GM06990 (cell line): ENCODE data around the gene TBC1D22A.

Source experiments
- DNase-seq: peaks from one replicate; pipeline ENCODE4 v3.0.0-alpha.2; 2011; ENCODE audit not compliant: insufficient read length; ENCODE audit errors: extremely low read depth
- H3K27me3 ChIP-seq: replicated peaks from 2 replicates; pipeline ENCODE4 v1.6.0; 2011; ENCODE audit warnings: low read length; ENCODE audit not compliant: control insufficient read depth, insufficient read depth
- H3K36me3 ChIP-seq: 2 replicates; pipeline ENCODE4 v1.5.1; 2011; ENCODE audit warnings: low read length; ENCODE audit not compliant: control insufficient read depth, insufficient read depth
- H3K4me3 ChIP-seq: replicated peaks from 2 replicates; pipeline ENCODE4 v1.5.1; 2011; ENCODE audit warnings: low read depth, mild to moderate bottlenecking, control low read depth, low read length
- TF ChIP-seq, protein P1 (sequence below): IDR thresholded peaks from 2 replicates; pipeline ENCODE4 v1.5.1; 2011; ENCODE audit warnings: low read length, control low read depth, mild to moderate bottlenecking, inconsistent platforms; ENCODE audit not compliant: insufficient read depth, poor library complexity, severe bottlenecking

TBC1D22A gene

DNA sequence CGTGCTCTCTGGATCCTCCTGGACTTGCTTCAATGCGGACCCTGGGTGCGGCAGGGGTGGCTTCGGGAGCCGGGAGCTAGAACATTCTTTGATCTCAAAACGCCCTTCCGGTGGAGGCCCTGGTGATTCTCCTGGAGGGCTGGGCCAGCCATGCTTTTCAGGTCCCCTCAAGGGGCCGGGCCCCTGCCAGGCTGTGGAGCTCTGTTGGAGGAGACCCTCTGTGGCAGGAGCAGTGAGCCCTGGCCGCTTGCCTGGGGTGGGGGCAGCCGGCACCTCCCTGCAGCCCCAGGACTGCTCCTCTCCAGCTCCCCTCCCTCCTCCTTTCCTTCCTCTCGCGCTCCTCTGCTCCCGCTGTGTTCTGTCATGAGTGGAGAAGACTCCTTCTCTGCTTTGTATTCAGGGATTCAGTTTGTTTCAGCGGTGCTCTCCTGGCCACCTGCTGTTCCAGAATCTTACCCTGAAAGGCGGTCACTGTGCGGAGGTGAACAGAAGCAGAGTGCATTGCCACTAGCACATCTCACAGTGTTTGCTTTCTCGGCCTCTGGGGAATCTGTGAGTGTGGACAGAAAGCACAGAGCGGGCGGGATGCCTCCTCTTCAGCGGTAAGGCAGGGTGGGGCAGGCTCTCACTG, 289.1 kb downstream of the TBC1D22A start:
- Histone ChIP-seq H3K4me3 (no peak overlapping the region), H3K27me3 (no peaks in the 10 kb centered on the region), H3K36me3 (peaks cover 4% of the 10 kb centered on the region)
- TF ChIP-seq, protein P1, sequence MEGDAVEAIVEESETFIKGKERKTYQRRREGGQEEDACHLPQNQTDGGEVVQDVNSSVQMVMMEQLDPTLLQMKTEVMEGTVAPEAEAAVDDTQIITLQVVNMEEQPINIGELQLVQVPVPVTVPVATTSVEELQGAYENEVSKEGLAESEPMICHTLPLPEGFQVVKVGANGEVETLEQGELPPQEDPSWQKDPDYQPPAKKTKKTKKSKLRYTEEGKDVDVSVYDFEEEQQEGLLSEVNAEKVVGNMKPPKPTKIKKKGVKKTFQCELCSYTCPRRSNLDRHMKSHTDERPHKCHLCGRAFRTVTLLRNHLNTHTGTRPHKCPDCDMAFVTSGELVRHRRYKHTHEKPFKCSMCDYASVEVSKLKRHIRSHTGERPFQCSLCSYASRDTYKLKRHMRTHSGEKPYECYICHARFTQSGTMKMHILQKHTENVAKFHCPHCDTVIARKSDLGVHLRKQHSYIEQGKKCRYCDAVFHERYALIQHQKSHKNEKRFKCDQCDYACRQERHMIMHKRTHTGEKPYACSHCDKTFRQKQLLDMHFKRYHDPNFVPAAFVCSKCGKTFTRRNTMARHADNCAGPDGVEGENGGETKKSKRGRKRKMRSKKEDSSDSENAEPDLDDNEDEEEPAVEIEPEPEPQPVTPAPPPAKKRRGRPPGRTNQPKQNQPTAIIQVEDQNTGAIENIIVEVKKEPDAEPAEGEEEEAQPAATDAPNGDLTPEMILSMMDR = no peak
- DNase-seq = no peak

DNA sequence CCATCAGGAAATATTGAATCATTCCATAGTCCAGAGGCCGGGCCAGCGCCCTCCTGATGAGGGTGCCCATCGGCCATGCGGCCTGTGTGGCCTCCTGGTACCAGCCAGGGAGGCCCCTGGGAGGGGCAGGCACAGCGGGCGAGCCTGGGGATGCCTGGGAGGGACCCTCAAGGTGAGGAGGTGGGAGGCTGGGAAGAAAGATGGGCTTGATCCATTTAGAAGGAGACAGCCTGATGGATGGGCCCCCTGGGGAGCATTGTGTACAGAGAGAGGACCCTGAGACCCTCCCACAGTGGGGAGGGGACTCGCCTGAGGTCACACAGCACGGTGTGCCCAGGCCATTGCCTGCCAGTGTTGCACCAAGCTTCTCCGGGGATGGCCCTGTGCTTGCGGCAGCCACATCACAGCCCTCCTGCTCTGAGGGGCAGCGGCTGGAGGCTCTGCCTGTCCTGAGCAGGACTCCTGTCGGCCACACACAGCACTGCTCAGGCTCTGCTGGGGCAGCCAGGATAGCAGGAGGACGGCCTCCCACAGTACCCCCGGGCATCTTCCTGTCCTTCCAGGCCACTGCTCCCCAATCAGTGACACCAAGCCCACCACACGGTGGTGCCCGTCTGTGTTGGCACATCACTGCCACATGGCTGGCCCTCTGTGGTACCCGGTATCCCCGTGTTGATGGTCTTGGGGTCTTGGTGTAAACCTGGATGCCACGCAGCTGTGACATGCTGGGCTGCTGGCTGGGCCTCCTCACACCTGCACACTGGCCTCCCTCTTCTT, 290.0 kb downstream of the TBC1D22A start:
- TF ChIP-seq, protein P1 = no peak
- no peak for DNase-seq
- H3K27me3 ChIP-seq = no peaks in the 10 kb centered on the region
- peaks cover 4% of the 10 kb centered on the region for H3K36me3 ChIP-seq
- no peak overlapping the region for H3K4me3 ChIP-seq

GRCh38 chr22:47053013-47053725, 290.7 kb downstream of the TBC1D22A start:
- Histone ChIP-seq H3K36me3 (peaks cover 4% of the 10 kb centered on the region), H3K4me3 (no peak overlapping the region), H3K27me3 (no peaks in the 10 kb centered on the region)
- TF ChIP-seq, protein P1 = no peak
- no peak for DNase-seq

DNA sequence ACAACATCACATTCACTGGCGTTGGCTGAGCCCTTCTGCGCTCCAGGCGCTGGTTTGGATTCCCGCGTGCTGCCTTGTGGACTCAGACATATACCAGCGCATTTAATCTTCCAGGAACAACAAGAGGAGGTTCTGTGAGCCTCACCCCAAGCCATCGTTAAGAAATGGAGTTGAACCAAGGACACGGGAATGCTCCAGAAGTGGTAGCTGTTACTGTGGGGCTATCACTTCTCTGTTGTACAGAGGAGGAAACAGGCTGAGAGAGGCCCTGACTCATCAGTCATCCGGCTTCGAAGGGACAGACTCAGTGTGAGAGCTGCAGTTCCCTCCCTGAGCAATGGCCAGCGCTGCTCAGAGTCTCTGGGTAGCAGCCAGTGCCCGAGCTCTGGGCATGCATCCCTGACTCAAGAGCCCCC, 291.3 kb downstream of the TBC1D22A start:
- TF ChIP-seq, protein P1 = no peak
- Histone ChIP-seq H3K4me3 (no peak overlapping the region), H3K36me3 (peaks cover 4% of the 10 kb centered on the region), H3K27me3 (no peaks in the 10 kb centered on the region)
- no peak for DNase-seq

DNA sequence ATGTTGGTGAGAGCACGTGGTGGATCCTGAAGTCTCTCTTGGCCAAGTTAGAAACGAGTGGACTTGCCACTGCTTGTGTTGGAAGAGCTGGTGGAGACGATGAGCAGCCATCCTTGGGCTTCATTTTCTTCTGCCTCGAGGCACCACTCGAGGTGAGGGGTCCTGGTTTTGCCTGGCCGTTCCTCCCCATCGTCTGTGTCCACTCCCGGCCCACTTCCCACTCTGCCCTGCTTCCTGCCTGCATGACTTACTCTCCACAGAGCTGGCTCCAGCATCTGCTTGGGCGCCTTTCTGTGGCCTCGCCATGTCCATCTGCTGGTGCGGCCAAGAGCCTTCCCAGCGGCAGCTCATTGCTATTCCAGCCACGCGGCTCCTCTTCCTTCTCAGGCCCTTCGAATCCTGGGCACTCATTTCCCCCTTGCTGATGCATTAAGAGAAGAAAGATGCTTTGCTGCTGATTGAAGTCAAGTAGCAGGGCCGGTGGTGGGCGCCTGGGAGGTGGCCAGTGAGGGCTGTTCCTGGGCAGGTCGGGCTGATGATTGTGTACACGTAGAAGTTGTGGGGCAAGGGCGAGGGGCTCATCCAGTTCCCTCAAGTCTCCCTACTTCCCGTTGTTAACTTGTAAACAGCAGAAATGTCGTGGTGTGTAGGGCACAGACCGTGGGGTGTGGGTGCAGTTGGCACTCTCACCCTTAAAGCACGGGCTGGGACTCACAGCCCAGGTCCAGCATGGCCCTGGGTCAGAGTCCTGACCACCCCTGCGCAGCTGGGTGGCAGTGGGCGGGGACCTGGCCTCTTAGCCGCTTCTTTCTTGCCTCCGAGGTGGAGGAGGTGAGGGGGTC, 292.0 kb downstream of the TBC1D22A start:
- TF ChIP-seq, protein P1 = no peak
- no peaks in the 10 kb centered on the region for H3K27me3 ChIP-seq
- no peak overlapping the region for H3K4me3 ChIP-seq
- no peak for DNase-seq
- peaks cover 4% of the 10 kb centered on the region for H3K36me3 ChIP-seq
